GM18520 (cell line): Measurements from ENCODE around the gene BEX2.

ENCODE experiments used
- ATAC-seq: cut with Tn5 transposase; IDR thresholded peaks from one replicate; pipeline ENCODE4 v1.9.1; 2021; ENCODE audit not compliant: unreplicated experiment

The BEX2 gene

DNA sequence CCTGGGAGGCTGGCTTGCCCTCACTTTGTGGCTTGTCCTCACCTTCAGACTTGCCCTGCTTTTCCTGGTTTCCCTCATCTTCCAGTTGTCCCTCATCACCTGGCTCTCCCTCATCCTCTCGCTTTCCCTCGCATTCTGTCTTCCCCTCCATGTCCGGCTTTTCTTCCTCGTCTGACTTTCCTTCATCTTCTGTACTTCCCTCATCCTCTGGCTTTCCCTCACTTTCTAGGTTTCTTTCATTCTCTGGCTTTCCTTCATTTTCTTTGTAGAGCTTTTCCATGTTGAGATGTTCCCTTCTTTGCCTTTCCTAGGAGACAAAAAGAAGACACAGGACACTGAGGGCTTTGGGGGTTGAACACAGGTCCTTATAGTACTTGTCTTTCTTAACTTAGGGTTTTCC, 36.5 kb downstream of the BEX2 start:
- ATAC-seq, result no peak
